ENCODE measurements around the gene TSC1.
"Not testable (repeated sequence)": the region's sequence is repeated elsewhere in the genome, so short reads cannot be mapped to it uniquely, and the experiment has no call there.

The TSC1 gene

GRCh38 chr9:132975961-132976360 lies 31.5 kb upstream of the TSC1 start:
- DNase-seq: no peak

GRCh38 chr9:132973713-132974112 lies 29.3 kb upstream of the TSC1 start:
- DNase-seq: no peak

GRCh38 chr9:132973166-132973565 lies 28.8 kb upstream of the TSC1 start:
- no peak for DNase-seq

- no peak for DNase-seq
Measured at GRCh38 chr9:132970324-132971062, 26.1 kb upstream of the TSC1 start.

GRCh38 chr9:132969783-132970182 lies 25.4 kb upstream of the TSC1 start:
- no peak for DNase-seq

GRCh38 chr9:132967908-132968307 lies 23.5 kb upstream of the TSC1 start:
- not testable (repeated sequence) for DNase-seq

- no peak for DNase-seq
Measured at GRCh38 chr9:132965478-132965877, 21.1 kb upstream of the TSC1 start.

GRCh38 chr9:132961002-132961401 lies 16.6 kb upstream of the TSC1 start:
- DNase-seq: no peak

- no peak for DNase-seq
Measured at GRCh38 chr9:132957805-132958204, 13.4 kb upstream of the TSC1 start.

GRCh38 chr9:132955768-132956167 lies 11.4 kb upstream of the TSC1 start:
- no peak for DNase-seq

GRCh38 chr9:132955123-132955522 lies 10.7 kb upstream of the TSC1 start:
- no peak for DNase-seq

GRCh38 chr9:132949709-132950108 lies 5.3 kb upstream of the TSC1 start:
- DNase-seq: no peak

- no peak for DNase-seq
Measured at GRCh38 chr9:132948482-132949050, 4.2 kb upstream of the TSC1 start.

- DNase-seq: no peak
Measured at GRCh38 chr9:132947756-132948155, 3.3 kb upstream of the TSC1 start.

GRCh38 chr9:132946631-132947295 lies 2.3 kb upstream of the TSC1 start:
- DNase-seq: no peak

- DNase-seq: no peak
Measured at GRCh38 chr9:132946211-132946610, 1.8 kb upstream of the TSC1 start.

- no peak for DNase-seq
Measured at GRCh38 chr9:132945186-132946130, 1.0 kb upstream of the TSC1 start.

- no peak for DNase-seq
Measured at GRCh38 chr9:132943651-132944293, 644 bp downstream of the TSC1 start.

GRCh38 chr9:132942541-132943182 lies 1.8 kb downstream of the TSC1 start:
- no peak for DNase-seq

GRCh38 chr9:132939169-132939568 lies 5.2 kb downstream of the TSC1 start:
- DNase-seq: no peak

- DNase-seq: no peak
Measured at GRCh38 chr9:132937463-132937901, 6.9 kb downstream of the TSC1 start.

GRCh38 chr9:132935026-132935425 lies 9.4 kb downstream of the TSC1 start:
- DNase-seq: no peak
